HG03045 (cell line): ENCODE data around the gene RASAL2.

Experiments
- ATAC-seq: cut with Tn5 transposase; IDR thresholded peaks from one replicate; pipeline ENCODE4 v1.9.1; 2021; ENCODE audit warnings: mild to moderate bottlenecking, moderate library complexity; ENCODE audit not compliant: unreplicated experiment

Gene RASAL2

GRCh38 chr1:178528953-178529335 lies 435.0 kb downstream of the RASAL2 start:
- no peak for ATAC-seq

GRCh38 chr1:178529364-178530036 lies 435.6 kb downstream of the RASAL2 start:
- ATAC-seq = no peak

DNA sequence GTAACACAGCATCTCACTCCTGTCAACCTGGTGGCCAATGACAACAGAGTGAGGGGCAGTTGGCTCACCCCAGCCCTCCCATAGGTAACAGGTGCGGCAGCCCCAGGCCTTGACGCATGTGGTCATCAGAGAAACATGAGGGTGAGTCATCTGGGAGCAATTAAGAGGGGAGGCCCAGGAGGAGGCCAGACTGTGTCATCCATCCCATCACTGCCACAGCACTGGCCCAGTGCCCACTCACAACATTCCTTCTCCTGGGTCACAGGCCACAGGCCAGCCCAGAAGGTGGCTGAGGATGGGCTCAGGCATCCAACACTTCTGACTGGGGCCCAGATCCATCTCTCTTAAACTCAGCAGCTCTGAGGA lies 436.1 kb downstream of the RASAL2 start:
- ATAC-seq = no peak

GRCh38 chr1:178530502-178530901 lies 436.6 kb downstream of the RASAL2 start:
- ATAC-seq = no peak

DNA sequence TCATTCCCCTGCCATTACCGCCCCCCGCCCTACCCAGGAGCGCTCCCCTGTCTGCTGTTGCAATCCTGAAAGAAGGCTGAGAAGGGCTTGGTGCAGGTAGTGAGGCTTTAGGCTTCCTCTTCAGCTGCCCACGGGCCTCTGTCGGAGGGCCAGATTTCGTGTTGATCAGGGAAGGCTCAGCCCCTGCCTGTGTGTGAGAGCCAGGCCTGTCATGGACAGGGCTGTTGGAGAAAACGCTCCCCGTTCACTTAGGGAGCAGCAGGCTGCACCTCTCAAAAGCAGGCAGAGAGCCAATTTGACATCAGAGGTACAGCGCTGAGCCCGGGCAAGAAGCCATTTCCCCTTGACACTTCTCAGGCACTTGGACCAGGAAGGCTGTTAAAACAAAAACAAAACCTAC lies 438.0 kb downstream of the RASAL2 start:
- no peak for ATAC-seq

DNA sequence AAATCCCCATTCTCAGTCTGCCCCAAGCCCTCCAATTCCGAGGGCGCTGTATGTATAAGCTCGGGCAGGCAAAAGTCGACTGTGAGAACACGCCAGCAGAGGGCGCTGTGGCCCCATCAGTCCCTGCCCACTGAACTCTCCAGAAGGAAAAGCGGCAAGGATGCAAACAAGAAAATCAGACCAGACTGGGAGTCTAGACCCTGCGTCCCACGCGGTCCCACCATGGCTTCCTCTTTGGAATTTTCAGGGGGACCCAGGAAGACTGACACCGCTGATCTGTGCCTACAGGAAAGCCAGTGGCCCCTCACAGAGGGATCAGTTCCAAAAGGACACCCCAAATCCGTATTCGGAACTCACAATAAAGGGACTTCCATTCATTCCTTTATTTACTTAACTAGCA lies 438.5 kb downstream of the RASAL2 start:
- peak; percentile 70 for ATAC-seq

GRCh38 chr1:178533121-178533946 lies 439.4 kb downstream of the RASAL2 start:
- ATAC-seq = no peak
